Measurements from ENCODE around the gene PRPSAP2.

PRPSAP2 gene

GRCh38 chr17:18946536-18946935 lies 88.6 kb downstream of the PRPSAP2 start:
- H3K4me3 ChIP-seq (replicated peaks; ENCODE audit: low read depth, low read length): no peak overlapping the region
- TF ChIP-seq CTCF (IDR thresholded peaks at IDR 0.05; ENCODE audit: low read depth, low read length, missing control alignments): no peak
- DNase-seq (ENCODE audit: extremely low read depth, low read depth): no peak

GRCh38 chr17:18947866-18948265 lies 89.9 kb downstream of the PRPSAP2 start:
- H3K4me3 ChIP-seq (replicated peaks; ENCODE audit: low read depth, low read length): no peak overlapping the region
- TF ChIP-seq CTCF (IDR thresholded peaks at IDR 0.05; ENCODE audit: low read depth, low read length, missing control alignments): no peak
- DNase-seq (ENCODE audit: extremely low read depth, low read depth): no peak

GRCh38 chr17:18948476-18949006 lies 90.6 kb downstream of the PRPSAP2 start:
- TF ChIP-seq CTCF (IDR thresholded peaks at IDR 0.05; ENCODE audit: low read depth, low read length, missing control alignments): no peak
- H3K4me3 ChIP-seq (replicated peaks; ENCODE audit: low read depth, low read length): no peak overlapping the region
- no peak for DNase-seq (ENCODE audit: extremely low read depth, low read depth)

GRCh38 chr17:18949566-18949965 lies 91.6 kb downstream of the PRPSAP2 start:
- no peak overlapping the region for H3K4me3 ChIP-seq (replicated peaks; ENCODE audit: low read depth, low read length)
- TF ChIP-seq CTCF (IDR thresholded peaks at IDR 0.05; ENCODE audit: low read depth, low read length, missing control alignments): no peak
- DNase-seq (ENCODE audit: extremely low read depth, low read depth): no peak

- no peak overlapping the region for H3K4me3 ChIP-seq (replicated peaks; ENCODE audit: low read depth, low read length)
- no peak for TF ChIP-seq CTCF (IDR thresholded peaks at IDR 0.05; ENCODE audit: low read depth, low read length, missing control alignments)
Measured at GRCh38 chr17:18950346-18950745, 92.4 kb downstream of the PRPSAP2 start.

GRCh38 chr17:18950944-18951905 lies 93.3 kb downstream of the PRPSAP2 start:
- no peak for TF ChIP-seq CTCF (IDR thresholded peaks at IDR 0.05; ENCODE audit: low read depth, low read length, missing control alignments)
- no peak overlapping the region for H3K4me3 ChIP-seq (replicated peaks; ENCODE audit: low read depth, low read length)
- DNase-seq (ENCODE audit: extremely low read depth, low read depth): no peak

More at GRCh38 chr17:18950346-18950745, 92.4 kb downstream of the PRPSAP2 start:
- DNase-seq (ENCODE audit: extremely low read depth, low read depth): no peak
